GM12873 (cell line): ENCODE results near the gene EXOC4.

Experiments
- CTCF ChIP-seq: IDR thresholded peaks from 2 replicates; pipeline ENCODE4 v1.5.1; 2012; ENCODE audit warnings: low read depth, mild to moderate bottlenecking, moderate library complexity, low read length, control low read depth; ENCODE audit not compliant: insufficient read depth; ENCODE audit errors: missing control alignments

Gene EXOC4

GRCh38 chr7:133945497-133945896 lies 692.6 kb downstream of the EXOC4 start:
- no peak for TF ChIP-seq CTCF

- TF ChIP-seq CTCF, result no peak
Measured at GRCh38 chr7:133947458-133948254, 694.8 kb downstream of the EXOC4 start.

GRCh38 chr7:133948588-133948987 lies 695.7 kb downstream of the EXOC4 start:
- no peak for TF ChIP-seq CTCF

GRCh38 chr7:133950855-133951254 lies 698.0 kb downstream of the EXOC4 start:
- no peak for TF ChIP-seq CTCF

- no peak for TF ChIP-seq CTCF
Measured at GRCh38 chr7:133955208-133955607, 702.3 kb downstream of the EXOC4 start.

GRCh38 chr7:133957845-133958244 lies 705.0 kb downstream of the EXOC4 start:
- no peak for TF ChIP-seq CTCF

- no peak for TF ChIP-seq CTCF
Measured at GRCh38 chr7:133958822-133959221, 705.9 kb downstream of the EXOC4 start.
